Measurements from ENCODE around the gene IL3. TPM values are rescaled to one million over a fixed set of nuclear protein-coding genes. Genes with fewer than 3 reads are reported as not detected.

IL3 gene
- polyA plus RNA-seq, 6 donors from 2014 or later, result not detected

DNA sequence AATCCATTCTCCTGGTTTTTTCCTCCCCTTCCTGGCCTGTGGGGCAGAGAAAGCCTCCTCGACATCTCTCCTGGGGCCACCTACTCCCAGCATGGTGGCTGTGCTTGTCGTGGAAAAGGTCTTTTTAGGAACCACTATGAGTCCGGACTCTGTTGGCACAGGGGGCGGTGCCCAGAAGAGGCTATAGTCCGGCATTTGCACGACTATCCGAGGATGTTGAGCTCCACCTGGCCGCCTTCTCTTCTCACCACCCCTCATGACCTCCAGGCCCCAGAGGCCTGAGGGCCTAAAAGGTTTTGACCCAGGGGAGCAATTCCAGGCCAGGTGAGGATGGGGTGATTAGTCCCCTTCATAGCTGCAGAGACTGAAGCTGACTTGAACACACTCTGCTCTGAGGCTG, 27.2 kb downstream of the IL3 start:
- no peak overlapping the region for H3K4me3 Mint-ChIP-seq
- no peaks in the 10 kb centered on the region for H3K4me1 Mint-ChIP-seq
- no peak for DNase-seq
- H3K36me3 Mint-ChIP-seq, result no peaks in the 10 kb centered on the region
- ATAC-seq (ENCODE audit: low read depth in 2 of 2), result no peak
- H3K9me3 Mint-ChIP-seq, result no peaks in the 10 kb centered on the region
- H3K27ac Mint-ChIP-seq, result no peak overlapping the region
- H3K27me3 Mint-ChIP-seq, result no peaks in the 10 kb centered on the region

DNA sequence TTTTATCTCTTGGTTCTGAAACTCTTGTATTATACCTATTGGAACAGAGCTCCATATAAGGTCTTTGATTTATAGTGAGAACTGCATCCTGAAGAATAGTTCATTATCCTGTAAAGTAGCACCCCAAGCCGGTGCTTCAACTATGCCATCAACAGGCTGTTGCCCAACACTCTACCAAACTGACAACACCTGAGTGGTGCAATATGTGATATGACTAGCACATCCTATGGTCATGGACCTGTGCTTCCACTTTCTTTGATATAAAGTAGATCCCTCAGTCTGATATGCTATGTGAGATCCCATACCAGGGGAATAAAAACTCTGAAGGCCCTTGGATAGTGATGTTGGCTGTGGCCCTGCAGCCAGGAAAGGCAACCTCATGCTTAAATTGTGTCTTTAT, 28.9 kb downstream of the IL3 start:
- DNase-seq, result no peak
- no peak for ATAC-seq (ENCODE audit: low read depth in 2 of 2)
- Mint-ChIP-seq H3K9me3 (peaks cover 0 to 2% (median 0%) of the 10 kb centered on the region in 7 donors), H3K4me3 (no peak overlapping the region), H3K4me1 (peaks cover 0 to 8% (median 8%) of the 10 kb centered on the region in 3 donors), H3K36me3 (no peaks in the 10 kb centered on the region), H3K27me3 (peaks cover 0 to 9% (median 8%) of the 10 kb centered on the region in 3 donors), H3K27ac (no peak overlapping the region)

DNA sequence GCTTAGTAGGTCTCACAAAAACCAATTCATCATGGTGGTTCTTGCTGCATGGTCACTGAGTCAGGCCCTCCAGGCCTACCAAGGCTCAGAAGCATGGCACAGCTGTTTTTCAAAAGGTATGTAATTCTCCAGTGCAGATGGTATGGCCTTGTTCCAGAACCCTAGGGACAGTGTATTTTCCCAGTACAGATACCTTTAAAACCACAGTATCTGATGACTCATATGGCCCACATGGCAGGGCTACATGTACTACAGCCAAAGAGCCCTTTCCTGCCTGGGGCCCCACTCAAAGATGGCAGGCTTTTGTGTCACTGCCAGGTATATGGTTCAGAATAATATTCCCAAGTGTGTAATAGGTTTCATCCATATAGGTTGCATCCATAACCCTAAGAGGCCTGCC, 29.7 kb downstream of the IL3 start:
- ATAC-seq (ENCODE audit: low read depth in 2 of 2) (no peak), DNase-seq (no peak)
- H3K36me3 Mint-ChIP-seq, result no peaks in the 10 kb centered on the region
- H3K4me1 Mint-ChIP-seq, result peaks cover 2 to 14% (median 12%) of the 10 kb centered on the region in 3 donors
- H3K9me3 Mint-ChIP-seq, result peaks cover 0 to 2% (median 0%) of the 10 kb centered on the region in 7 donors
- no peak overlapping the region for H3K27ac Mint-ChIP-seq
- no peak overlapping the region for H3K4me3 Mint-ChIP-seq
- peaks cover 0 to 10% (median 10%) of the 10 kb centered on the region in 3 donors for H3K27me3 Mint-ChIP-seq

DNA sequence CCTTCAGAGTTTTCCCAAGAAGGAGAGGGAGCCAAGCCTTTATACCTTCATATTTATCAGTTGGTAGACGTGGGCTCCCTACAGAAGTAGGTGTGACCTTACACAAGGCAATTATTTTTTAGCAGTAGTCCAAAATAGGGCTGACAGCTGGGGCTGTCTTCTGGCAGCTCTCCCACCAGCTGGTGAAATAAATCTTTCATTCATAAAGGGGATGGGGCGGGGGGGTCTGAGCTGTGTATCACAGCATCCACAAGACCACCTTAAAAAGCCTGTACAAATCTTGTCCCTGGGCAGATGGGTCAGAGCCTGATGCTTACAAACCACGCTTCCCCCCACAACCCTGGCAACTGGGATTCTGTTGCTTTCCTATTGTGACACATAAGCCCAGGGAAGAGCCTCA, 32.8 kb downstream of the IL3 start:
- Mint-ChIP-seq H3K4me1 (peaks cover 4 to 22% (median 19%) of the 10 kb centered on the region in 3 donors), H3K27me3 (peaks cover 0 to 18% (median 10%) of the 10 kb centered on the region in 3 donors), H3K36me3 (no peaks in the 10 kb centered on the region), H3K9me3 (peaks cover 0 to 2% (median 0%) of the 10 kb centered on the region in 7 donors), H3K4me3 (peak overlapping the region in 1 of 8 donors; percentile 37), H3K27ac (no peak overlapping the region)
- no peak for DNase-seq
- ATAC-seq (ENCODE audit: low read depth in 2 of 2), result no peak

DNA sequence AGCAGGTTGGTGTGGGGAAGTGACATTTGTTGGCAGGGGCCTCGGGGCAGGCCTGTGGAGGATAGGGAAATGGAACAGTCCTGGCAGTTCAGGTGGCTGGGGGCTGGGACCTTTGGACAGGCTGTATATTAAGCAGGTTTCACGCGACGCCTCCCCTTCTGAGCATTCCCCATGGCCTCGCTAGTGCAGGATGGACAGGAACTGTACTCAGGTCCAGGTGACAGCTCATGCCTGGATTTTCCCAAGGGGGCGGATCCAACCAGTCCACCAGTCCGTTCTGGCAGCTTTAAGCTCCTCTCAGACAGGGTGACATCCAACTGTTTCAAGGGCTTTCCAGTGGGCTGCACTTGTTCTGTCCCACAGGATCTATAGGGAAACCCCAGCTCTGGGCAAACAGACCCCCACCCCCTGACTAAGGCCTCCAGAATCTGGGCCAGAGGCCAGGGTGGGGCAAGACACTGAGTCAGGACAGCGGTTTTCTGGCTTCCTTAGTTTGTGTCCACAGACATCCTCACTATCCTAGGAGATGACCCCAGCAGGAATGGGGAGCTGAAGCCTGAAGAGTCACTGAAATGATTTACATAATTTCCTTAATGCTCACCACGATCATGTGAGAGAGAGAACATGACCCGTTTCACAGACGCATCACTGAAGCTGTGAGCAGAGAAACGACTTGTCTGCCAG, 34.1 kb downstream of the IL3 start:
- Mint-ChIP-seq H3K36me3 (no peaks in the 10 kb centered on the region), H3K9me3 (peaks cover 0 to 2% (median 0%) of the 10 kb centered on the region in 7 donors), H3K4me1 (peaks cover 10 to 30% (median 27%) of the 10 kb centered on the region in 3 donors), H3K27ac (peak overlapping the region in 1 of 6 donors; percentile 2), H3K4me3 (no peak overlapping the region), H3K27me3 (peaks cover 0 to 18% (median 10%) of the 10 kb centered on the region in 3 donors)
- DNase-seq, result no peak
- peak; percentile 23 to 52 for ATAC-seq (ENCODE audit: low read depth in 2 of 2)

DNA sequence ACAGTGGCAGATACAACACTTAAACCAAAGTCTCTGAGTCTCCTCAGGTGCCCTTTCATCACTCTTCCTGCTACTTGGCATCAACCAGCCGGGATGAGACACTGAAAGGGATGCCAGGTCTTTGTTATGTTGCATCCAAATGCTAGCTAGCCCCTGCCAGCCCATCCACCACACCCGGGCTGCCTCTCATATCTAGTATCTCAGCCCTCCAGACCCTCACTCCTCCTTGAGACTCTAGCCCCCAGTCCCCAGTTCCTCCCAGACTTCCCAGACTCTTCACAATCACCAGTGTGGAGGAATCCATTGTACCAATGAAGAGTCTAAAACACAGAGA, 34.6 kb downstream of the IL3 start:
- H3K4me1 Mint-ChIP-seq, result peaks cover 15 to 35% (median 32%) of the 10 kb centered on the region in 3 donors
- no peak for DNase-seq

DNA sequence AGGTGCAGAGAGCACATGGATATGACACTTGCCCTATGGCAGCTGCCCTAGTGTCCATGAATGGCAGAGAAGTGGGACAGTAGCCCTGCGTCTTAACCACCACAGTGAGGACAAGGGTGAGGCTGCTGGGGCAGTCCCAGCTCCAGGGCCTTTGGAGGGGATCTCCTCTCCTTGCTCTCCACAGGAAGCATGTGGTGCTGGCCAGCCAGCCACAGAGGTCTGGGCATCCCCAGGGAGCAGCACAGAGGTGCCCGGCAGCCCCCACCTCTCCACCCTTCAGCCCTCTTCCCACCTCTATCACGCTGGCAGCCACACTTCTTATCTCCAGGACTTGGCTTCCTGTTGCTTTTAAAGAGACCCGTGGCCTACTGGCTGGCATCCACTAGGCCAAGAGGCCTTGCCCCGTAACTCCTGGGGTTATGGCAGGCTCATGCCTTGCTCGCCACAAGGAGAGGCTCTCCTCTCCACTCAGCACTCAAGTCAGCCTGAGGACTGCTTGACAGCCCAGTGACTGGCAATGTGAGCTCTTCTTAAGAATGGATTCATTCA, 35.0 kb downstream of the IL3 start:
- Mint-ChIP-seq H3K9me3 (peaks cover 0 to 2% (median 0%) of the 10 kb centered on the region in 7 donors), H3K36me3 (no peaks in the 10 kb centered on the region), H3K4me3 (peak overlapping the region in 1 of 8 donors; percentile 38), H3K27ac (peak overlapping the region in 3 of 6 donors; percentile 20 to 81 (median 34)), H3K4me1 (peaks cover 19 to 40% (median 36%) of the 10 kb centered on the region in 3 donors), H3K27me3 (peaks cover 0 to 18% (median 10%) of the 10 kb centered on the region in 3 donors)
- ATAC-seq (ENCODE audit: low read depth in 2 of 2), result no peak
- no peak for DNase-seq

More for the DNA sequence above, 34.6 kb downstream of the IL3 start:
- Mint-ChIP-seq H3K27me3 (peaks cover 0 to 18% (median 10%) of the 10 kb centered on the region in 3 donors), H3K9me3 (peaks cover 0 to 2% (median 0%) of the 10 kb centered on the region in 7 donors), H3K27ac (peak overlapping the region in 2 of 6 donors; percentile 34 to 58), H3K36me3 (no peaks in the 10 kb centered on the region), H3K4me3 (peak overlapping the region in 1 of 8 donors; percentile 54)
- ATAC-seq (ENCODE audit: low read depth in 2 of 2), result no peak

DNA sequence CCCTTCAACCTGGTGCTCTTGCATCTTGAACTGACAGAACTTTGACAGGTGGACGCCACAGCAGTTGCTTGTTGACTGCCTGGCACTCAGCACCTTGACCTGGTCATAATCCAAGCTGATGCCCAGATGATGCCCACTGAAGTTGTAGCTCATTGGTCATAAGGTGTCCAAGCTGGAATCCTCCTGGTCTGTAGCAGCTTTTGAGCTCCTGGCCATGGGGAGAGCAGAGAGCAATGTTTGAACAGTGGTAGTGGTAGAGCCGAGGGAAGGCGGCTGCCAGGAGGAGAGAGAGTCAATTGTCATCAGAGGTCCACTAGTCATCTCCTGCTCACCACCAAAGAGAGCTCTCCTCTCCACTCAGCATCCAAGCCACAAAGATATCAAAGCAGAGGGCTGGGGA, 36.4 kb downstream of the IL3 start:
- H3K4me1 Mint-ChIP-seq, result peaks cover 27 to 53% (median 47%) of the 10 kb centered on the region in 3 donors
- no peaks in the 10 kb centered on the region for H3K36me3 Mint-ChIP-seq
- no peak for DNase-seq

DNA sequence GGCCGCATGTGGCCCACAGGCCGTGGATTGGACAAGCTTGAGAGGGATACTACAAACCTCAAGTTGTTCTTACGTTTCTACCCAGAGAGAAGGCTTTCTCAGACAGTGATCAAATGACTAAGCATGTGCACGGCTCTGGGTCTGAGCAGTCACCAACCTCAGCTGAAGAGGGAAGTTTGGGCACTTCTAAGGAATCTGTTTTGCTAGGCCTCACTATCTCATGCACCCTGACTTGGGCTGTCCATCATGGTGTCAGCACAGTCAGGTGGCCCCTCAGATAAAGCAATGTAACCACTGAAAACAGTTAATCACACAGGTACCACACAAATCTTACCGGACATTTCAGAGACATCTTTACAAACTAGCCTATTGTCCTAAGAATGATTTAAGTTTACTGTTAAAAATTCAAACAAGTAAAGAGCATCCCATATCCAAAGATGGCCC, 37.7 kb downstream of the IL3 start:
- H3K27ac Mint-ChIP-seq, result no peak overlapping the region
- peaks cover 0 to 2% (median 0%) of the 10 kb centered on the region in 7 donors for H3K9me3 Mint-ChIP-seq
- DNase-seq (no peak), ATAC-seq (ENCODE audit: low read depth in 2 of 2) (no peak)
- H3K36me3 Mint-ChIP-seq, result no peaks in the 10 kb centered on the region
- H3K4me3 Mint-ChIP-seq, result no peak overlapping the region
- peaks cover 38 to 66% (median 59%) of the 10 kb centered on the region in 3 donors for H3K4me1 Mint-ChIP-seq
- peaks cover 0 to 18% (median 10%) of the 10 kb centered on the region in 3 donors for H3K27me3 Mint-ChIP-seq

More for the DNA sequence above, 36.4 kb downstream of the IL3 start:
- no peak overlapping the region for H3K4me3 Mint-ChIP-seq
- peaks cover 0 to 2% (median 0%) of the 10 kb centered on the region in 7 donors for H3K9me3 Mint-ChIP-seq
- ATAC-seq (ENCODE audit: low read depth in 2 of 2), result no peak
- peaks cover 0 to 18% (median 10%) of the 10 kb centered on the region in 3 donors for H3K27me3 Mint-ChIP-seq
- peak overlapping the region in 2 of 6 donors; percentile 21 to 59 for H3K27ac Mint-ChIP-seq

DNA sequence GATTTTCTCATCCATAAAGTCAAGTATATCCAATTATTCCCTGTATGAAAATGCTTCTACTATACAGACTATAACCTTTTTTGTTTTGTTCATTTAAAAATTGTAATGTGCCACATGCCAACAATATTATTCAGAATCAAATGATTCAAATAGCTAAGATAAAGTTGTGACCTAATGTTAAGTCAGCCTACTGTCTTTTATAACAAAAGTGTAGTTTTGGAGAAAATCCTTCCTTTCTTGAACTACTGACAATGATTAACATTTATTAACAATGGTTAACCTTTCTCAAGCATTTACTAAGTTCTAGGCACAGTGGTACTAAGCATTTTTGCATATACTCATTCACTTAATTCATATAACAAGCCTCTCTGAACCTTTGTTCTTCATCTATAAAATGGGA, 38.2 kb downstream of the IL3 start:
- Mint-ChIP-seq H3K27me3 (peaks cover 0 to 18% (median 8%) of the 10 kb centered on the region in 3 donors), H3K4me3 (no peak overlapping the region), H3K36me3 (no peaks in the 10 kb centered on the region), H3K27ac (peak overlapping the region in 1 of 6 donors; percentile 4), H3K4me1 (peaks cover 41 to 70% (median 64%) of the 10 kb centered on the region in 3 donors), H3K9me3 (peaks cover 0 to 2% (median 0%) of the 10 kb centered on the region in 7 donors)
- DNase-seq (no peak), ATAC-seq (ENCODE audit: low read depth in 2 of 2) (no peak)

DNA sequence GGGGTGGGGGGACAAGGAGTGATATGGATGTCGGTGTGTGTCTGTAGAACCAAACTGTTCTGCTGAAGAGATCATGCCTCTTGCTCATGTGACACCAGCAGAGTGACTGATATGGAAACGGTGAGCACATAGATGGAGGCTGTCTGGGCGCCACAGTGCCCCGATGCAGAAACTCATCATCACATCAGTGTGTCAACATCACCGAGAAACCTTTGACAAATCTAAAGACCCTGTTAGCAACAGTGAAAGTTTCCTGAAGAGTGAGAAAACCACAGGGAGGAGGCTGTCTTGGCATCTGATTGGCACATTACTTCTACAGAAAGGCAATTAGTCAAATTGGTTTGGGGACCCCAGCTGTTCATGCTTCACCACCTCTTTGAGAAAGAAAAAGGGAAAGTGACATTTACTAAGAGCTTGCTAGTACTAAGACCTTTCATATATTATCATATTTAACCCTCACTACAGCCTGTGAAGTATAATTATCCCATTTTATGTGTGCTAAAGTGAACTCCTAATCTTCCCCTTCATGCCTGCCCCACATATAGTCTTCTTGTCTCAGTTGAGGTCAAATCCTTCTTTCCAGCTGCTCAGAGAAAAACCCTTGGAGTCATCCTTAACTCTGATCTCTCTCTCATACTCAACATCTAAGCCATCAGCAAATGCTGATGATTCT, 38.8 kb downstream of the IL3 start:
- DNase-seq, result no peak
- H3K27me3 Mint-ChIP-seq, result peaks cover 0 to 12% (median 3%) of the 10 kb centered on the region in 3 donors
- peak overlapping the region in 3 of 8 donors; percentile 2 to 48 (median 21) for H3K4me3 Mint-ChIP-seq
- peak in 1 of 2 donors; percentile 3 for ATAC-seq (ENCODE audit: low read depth in 2 of 2)
- H3K4me1 Mint-ChIP-seq, result peaks cover 47 to 70% (median 64%) of the 10 kb centered on the region in 3 donors
- H3K27ac Mint-ChIP-seq, result peak overlapping the region in 3 of 6 donors; percentile 4 to 74 (median 62)
- H3K9me3 Mint-ChIP-seq, result peaks cover 0 to under 1% (median 0%) of the 10 kb centered on the region in 7 donors
- H3K36me3 Mint-ChIP-seq, result no peaks in the 10 kb centered on the region

DNA sequence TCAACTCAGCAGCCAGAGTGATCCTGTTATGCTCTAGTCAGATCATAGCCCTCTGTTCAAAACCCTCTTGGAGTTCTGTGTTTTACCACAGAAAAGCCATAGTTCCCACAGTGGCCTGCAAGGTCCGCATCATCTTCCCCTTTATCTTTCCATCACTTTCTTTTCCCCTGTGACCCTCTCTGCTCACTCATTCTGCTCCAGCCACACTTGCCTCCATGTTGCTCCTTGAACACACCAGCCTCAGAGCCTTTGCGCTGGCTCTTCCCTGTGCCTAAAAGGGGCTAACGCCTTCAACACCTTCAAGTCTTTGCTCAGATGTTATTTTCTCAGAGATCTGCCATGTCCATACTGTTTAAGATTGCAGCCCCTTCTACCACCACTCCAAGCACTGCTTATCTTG, 39.5 kb downstream of the IL3 start:
- Mint-ChIP-seq H3K27ac (peak overlapping the region in 3 of 6 donors; percentile 23 to 35 (median 27)), H3K4me3 (peak overlapping the region in 1 of 8 donors; percentile 48), H3K4me1 (peaks cover 54 to 70% (median 67%) of the 10 kb centered on the region in 3 donors)

DNA sequence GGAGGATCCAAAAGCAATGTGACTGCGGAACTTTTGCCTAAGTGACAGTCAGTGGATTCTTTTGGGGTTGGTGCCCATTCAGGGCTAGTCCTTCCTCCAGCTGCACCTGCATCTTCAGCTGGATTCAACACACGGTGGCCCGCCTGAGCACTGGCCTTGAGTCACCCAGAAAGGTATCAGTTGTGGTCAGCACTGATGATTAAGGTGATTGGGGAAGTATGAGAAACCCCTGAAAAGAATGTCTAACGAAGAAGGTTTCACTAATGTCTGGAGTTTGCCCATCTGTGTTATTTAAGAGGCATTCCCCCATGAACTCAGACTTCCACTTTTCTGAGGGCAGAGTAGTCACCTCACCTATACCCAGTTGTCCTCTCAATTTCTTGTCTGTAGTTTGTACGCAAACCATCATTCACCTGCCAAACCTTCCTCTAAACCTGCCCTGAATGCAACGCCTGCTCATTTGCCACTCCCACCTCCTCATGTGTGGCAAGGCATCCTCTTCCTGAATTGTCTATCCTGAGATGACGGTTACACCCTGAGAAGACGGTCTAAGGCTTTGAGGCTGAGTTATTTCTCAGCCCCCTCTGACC, 40.3 kb downstream of the IL3 start:
- Mint-ChIP-seq H3K27ac (peak overlapping the region in 3 of 6 donors; percentile 1 to 82 (median 27)), H3K4me1 (peaks cover 50 to 70% (median 58%) of the 10 kb centered on the region in 3 donors), H3K27me3 (peaks cover 0 to 1% (median 0%) of the 10 kb centered on the region in 3 donors), H3K9me3 (no peaks in the 10 kb centered on the region), H3K36me3 (no peaks in the 10 kb centered on the region), H3K4me3 (peak overlapping the region in 7 of 8 donors; percentile 0 to 85 (median 22))
- ATAC-seq (ENCODE audit: low read depth in 2 of 2), result peak; percentile 48 to 61
- DNase-seq, result no peak

More for the DNA sequence above, 39.5 kb downstream of the IL3 start:
- peaks cover 0 to 10% (median 0%) of the 10 kb centered on the region in 3 donors for H3K27me3 Mint-ChIP-seq
- no peak for DNase-seq
- H3K36me3 Mint-ChIP-seq, result no peaks in the 10 kb centered on the region
- no peak for ATAC-seq (ENCODE audit: low read depth in 2 of 2)
- H3K9me3 Mint-ChIP-seq, result no peaks in the 10 kb centered on the region

Data from naive B cell (primary cell).